VCaP (cell line): ENCODE data around the gene DENND2A.

ENCODE experiments used
- H3K27ac ChIP-seq: fragments of 450-650 bp; 2 replicates; pipeline ENCODE4 v1.5.1; 2017
- TF ChIP-seq, protein P1 (sequence below): fragments of 450-650 bp; conservative IDR thresholded peaks from 2 replicates; pipeline ENCODE4 v1.5.1; 2017; ENCODE audit warnings: mild to moderate bottlenecking, moderate library complexity

Gene DENND2A

DNA sequence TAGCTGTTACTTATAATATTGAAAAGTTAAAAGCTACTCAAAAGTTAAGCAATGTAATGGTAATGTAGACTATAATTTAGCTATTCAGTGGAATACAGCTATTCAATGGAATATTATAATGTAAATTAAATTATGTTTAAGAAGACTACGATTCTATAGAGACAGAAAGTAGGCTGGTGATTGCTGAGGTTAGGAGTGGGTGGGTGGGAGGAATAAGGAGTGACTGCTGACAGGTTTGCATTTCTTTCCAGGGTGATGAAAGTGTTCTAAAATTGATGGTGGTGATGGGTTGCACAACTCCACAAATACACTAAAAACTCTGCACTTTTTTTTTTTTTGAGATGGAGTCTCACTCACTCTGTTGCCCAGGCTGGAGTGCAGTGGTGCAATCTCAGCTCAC, 21.4 kb downstream of the DENND2A start:
- TF ChIP-seq, protein P1, sequence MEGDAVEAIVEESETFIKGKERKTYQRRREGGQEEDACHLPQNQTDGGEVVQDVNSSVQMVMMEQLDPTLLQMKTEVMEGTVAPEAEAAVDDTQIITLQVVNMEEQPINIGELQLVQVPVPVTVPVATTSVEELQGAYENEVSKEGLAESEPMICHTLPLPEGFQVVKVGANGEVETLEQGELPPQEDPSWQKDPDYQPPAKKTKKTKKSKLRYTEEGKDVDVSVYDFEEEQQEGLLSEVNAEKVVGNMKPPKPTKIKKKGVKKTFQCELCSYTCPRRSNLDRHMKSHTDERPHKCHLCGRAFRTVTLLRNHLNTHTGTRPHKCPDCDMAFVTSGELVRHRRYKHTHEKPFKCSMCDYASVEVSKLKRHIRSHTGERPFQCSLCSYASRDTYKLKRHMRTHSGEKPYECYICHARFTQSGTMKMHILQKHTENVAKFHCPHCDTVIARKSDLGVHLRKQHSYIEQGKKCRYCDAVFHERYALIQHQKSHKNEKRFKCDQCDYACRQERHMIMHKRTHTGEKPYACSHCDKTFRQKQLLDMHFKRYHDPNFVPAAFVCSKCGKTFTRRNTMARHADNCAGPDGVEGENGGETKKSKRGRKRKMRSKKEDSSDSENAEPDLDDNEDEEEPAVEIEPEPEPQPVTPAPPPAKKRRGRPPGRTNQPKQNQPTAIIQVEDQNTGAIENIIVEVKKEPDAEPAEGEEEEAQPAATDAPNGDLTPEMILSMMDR, result no peak
- no peak overlapping the region for H3K27ac ChIP-seq

DNA sequence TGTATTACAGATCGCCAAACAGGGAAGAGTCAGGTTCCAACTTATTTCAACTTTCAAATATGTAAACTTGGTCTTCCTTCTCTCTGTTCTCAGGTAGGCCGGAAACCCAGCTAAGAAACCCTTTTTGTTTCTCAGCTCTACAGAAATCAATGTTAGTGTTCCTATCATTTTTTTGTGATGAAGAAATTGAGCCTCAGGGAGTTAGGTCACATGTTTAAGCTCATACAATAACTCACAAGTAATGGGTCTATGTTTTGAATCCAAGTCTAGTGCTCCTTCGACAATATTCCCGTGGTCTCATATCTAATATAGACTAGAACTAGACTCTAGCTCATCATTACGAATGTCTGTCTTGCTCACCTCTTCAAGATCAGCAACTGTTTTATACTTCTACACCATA, 22.3 kb downstream of the DENND2A start:
- no peak overlapping the region for H3K27ac ChIP-seq
- TF ChIP-seq, protein P1, result no peak

DNA sequence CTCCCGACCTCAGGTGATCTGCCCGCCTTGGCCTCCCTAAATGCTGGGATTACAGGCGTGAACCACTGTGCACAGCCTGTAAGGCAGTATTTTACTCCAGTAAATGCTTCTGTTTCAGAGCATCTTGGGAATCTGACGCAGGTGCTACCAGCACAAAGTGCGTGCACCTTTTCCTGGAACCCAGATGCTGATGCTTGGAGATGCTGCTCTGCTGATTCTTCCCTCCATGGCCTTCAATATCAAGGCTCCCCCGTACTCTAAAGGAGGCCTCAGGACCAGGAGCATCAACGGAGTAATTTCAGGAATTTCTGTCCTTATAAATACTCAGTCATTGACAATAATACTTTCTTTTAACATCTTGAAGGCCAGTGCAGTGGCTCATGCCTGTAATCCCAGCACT, 23.5 kb downstream of the DENND2A start:
- no peak overlapping the region for H3K27ac ChIP-seq
- TF ChIP-seq, protein P1, result no peak

DNA sequence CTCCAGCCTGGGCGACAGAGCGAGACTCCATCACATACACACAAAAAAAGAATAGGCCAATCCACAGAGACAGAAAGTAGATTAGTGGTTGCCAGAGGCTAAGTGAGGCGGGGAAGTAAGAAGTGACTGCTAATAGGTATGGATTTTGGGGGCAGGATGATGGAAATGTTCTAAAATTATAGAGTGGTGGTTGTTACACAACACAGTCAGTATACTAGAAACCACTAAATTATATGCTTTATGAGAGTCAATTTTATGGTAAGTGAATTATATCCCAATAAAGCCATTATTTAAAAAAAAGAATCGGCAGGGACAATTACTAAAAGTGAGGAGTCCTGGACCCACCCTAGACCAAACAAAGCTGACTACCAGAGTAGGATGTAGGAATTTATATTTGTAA, 24.3 kb downstream of the DENND2A start:
- TF ChIP-seq, protein P1, result no peak
- H3K27ac ChIP-seq, result no peak overlapping the region

DNA sequence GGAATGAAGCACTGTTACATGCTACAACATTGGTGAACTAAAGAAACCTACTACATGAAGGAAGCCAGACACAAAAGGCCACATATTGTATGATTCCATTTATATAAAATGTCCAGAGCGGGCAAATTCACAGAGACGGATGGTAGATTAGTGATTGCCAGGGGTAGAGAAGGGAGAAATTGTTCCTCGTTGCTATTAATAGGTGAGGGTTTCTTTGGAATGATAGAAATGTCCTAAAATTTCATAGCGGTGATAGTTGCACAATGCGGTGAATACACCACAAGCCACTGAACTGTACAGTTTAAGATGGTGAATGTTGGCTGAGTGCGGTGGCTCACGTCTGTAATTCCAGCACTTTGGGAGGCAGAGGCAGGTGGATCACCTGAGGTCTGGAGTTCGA, 29.0 kb downstream of the DENND2A start:
- no peak overlapping the region for H3K27ac ChIP-seq
- TF ChIP-seq, protein P1, result no peak

DNA sequence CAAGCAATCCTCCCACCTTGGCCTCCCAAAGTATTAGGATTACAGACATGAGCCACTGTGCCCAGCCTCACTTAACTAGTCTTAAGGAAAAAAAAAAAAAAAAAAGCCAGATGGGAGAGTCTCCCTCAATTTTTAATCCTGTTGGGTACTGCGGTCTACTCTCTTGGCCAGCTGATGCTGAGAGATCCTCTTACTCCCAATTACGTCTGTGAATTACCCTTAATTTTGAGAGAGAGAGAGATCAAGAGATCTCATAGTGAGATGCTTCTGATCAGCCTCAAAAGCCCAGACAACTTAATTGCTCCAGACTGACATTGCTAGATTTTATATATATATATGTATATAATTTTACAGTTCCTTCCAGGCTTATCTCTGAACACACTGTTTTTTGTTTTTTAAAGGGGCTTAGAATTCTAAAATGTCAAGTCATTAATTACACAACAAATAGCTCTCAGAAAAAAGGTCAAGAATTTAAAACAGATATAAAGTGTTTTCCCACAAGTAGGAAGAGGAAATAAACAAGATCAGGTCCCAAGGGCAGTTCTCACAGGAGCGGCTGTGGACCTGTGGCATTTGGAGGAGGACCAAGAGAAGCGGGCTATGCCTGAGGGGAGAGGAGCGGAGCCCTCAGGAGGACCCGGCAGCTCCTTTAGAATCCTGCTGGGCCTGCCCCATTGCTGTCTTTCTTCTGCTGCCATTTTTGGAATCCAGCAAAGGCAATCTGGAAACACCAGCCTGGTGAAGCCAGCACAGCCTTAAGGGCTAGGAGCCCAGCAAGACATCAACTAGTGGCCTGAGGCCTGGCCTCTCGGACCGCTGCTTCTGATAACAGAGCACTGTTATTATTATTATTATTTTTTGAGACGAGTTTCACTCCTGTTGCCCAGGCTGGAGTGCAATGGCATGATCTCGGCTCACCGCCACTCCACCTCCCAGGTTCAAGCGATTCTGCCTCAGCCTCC, 30.1 kb downstream of the DENND2A start:
- H3K27ac ChIP-seq, result no peak overlapping the region
- TF ChIP-seq, protein P1, result no peak

DNA sequence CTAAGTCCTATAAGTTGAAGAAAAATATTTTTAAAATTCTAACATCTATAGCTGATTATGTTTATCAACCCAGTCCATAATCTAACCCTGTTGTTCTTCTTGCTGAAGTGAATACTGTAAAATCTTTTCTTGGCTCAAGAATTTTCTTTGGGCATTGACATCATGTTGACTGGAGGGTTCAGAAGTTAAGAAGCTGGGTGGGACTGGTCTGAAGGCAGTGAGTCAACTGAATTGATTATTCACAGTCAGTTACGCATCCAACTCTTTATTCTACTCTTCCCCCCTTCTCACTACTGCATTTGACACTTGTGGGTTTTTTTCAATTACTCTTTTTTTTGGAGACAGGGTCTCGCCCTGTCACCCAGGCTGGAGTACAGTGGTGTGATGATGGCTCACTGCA, 31.0 kb downstream of the DENND2A start:
- TF ChIP-seq, protein P1, result no peak

More for the DNA sequence above, 31.0 kb downstream of the DENND2A start:
- no peak overlapping the region for H3K27ac ChIP-seq
